ENCODE data around the gene CRYBG2. TPM values are rescaled to one million over a fixed set of nuclear protein-coding genes. Genes with fewer than 3 reads are reported as not detected.

CRYBG2 gene
- polyA plus RNA-seq, 3 donors: 0.52 TPM; not detected in 2

DNA sequence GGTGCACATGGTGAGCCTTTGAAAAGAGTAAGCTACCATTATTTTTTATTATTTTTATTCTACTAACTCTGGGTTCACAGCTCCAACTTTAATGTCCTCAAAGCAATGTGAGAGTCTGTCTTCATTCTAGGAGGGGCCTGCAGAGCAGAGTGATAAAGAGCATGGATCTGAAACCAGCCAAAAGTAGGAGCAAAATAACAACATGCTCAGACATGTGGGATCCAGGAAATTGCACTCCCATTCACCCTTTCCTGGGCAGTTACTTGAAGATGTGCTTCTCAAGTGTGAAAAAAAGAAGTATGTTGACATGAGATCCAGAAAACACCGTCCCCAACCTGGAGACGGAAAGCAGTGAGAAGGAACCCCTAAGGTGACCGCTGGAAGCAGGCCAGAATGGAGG, 48.0 kb upstream of the CRYBG2 start:
- H3K27ac ChIP-seq (ENCODE audit: low read depth in 1 of 2, low read length in 2 of 2): no peak overlapping the region
- H3K79me2 ChIP-seq (ENCODE audit: insufficient read depth, low read length): no peaks in the 10 kb centered on the region
- H3K9me3 ChIP-seq (replicated peaks in 1 of 2; ENCODE audit: control insufficient read depth in 1 of 2, insufficient read depth in 1 of 2, low read length in 2 of 2): no peaks in the 10 kb centered on the region
- Mint-ChIP-seq H3K27ac (no peak overlapping the region), H3K9me3 (peaks cover 0 to 7% (median 0%) of the 10 kb centered on the region in 7 donors), H3K4me3 (peak overlapping the region in 1 of 2 donors; percentile 8), H3K4me1 (no peaks in the 10 kb centered on the region), H3K27me3 (ENCODE audit: low read depth in 3 of 3) (peaks cover 23 to 33% (median 33%) of the 10 kb centered on the region in 3 donors), H3K36me3 (no peaks in the 10 kb centered on the region)
- H3K36me3 ChIP-seq (replicated peaks in 1 of 2; ENCODE audit: control insufficient read depth in 1 of 2, insufficient read depth in 2 of 2, low read length in 2 of 2): no peaks in the 10 kb centered on the region
- TF ChIP-seq, protein P1, sequence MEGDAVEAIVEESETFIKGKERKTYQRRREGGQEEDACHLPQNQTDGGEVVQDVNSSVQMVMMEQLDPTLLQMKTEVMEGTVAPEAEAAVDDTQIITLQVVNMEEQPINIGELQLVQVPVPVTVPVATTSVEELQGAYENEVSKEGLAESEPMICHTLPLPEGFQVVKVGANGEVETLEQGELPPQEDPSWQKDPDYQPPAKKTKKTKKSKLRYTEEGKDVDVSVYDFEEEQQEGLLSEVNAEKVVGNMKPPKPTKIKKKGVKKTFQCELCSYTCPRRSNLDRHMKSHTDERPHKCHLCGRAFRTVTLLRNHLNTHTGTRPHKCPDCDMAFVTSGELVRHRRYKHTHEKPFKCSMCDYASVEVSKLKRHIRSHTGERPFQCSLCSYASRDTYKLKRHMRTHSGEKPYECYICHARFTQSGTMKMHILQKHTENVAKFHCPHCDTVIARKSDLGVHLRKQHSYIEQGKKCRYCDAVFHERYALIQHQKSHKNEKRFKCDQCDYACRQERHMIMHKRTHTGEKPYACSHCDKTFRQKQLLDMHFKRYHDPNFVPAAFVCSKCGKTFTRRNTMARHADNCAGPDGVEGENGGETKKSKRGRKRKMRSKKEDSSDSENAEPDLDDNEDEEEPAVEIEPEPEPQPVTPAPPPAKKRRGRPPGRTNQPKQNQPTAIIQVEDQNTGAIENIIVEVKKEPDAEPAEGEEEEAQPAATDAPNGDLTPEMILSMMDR (IDR thresholded peaks at IDR 0.05): no peak
- intact Hi-C loops (cut with micrococcal nuclease): no loop called here
- no peak overlapping the region for H3K9ac ChIP-seq (ENCODE audit: insufficient read depth, low read length, poor library complexity, severe bottlenecking)
- no peaks in the 10 kb centered on the region for H3K4me1 ChIP-seq (ENCODE audit: control insufficient read depth in 1 of 2, insufficient read depth in 2 of 2, low read length in 2 of 2)
- peaks cover 3 to 16% of the 10 kb centered on the region in 2 donors for H3K27me3 ChIP-seq (ENCODE audit: control insufficient read depth in 2 of 2, insufficient read depth in 2 of 2, low read length in 2 of 2)
- no peaks in the 10 kb centered on the region for H4K20me1 ChIP-seq (ENCODE audit: insufficient read depth, low read length)
- 100% methylated on average over 2 of the region's 3 CpGs for WGBS (ENCODE audit: insufficient coverage)
- no peak overlapping the region for H3K4me2 ChIP-seq (replicated peaks; ENCODE audit: extremely low read depth, low read length, poor library complexity, severe bottlenecking)
- DNase-seq: no peak
- H3K4me3 ChIP-seq (replicated peaks in 1 of 3; ENCODE audit: low read depth in 2 of 3, low read length in 3 of 3): no peak overlapping the region
- no peak overlapping the region for H2AFZ ChIP-seq (ENCODE audit: insufficient read depth, low read depth, low read length, poor library complexity, severe bottlenecking)

DNA sequence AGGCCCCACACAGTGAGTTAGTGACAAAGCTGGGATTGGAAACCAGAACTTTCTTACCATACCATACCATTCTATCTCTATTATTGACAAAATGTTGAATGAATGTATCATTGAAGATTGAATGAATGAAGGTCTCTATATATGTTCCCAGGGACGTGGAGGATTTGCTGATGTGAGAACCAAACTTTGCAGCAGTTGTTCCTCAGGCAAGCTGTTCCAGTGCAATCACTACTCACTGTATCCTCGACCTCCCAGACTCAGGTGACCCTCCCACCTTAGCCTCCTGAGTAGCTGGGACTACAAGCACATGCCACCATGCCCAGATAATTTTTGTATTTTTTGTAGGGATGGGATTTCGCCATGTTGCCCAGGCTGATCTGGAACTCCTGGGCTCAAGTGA, 45.1 kb upstream of the CRYBG2 start:
- Mint-ChIP-seq H3K27me3 (ENCODE audit: low read depth in 3 of 3) (peaks cover 21 to 24% (median 23%) of the 10 kb centered on the region in 3 donors), H3K27ac (no peak overlapping the region), H3K4me3 (no peak overlapping the region), H3K9me3 (peaks cover 0 to 7% (median 0%) of the 10 kb centered on the region in 7 donors), H3K4me1 (no peaks in the 10 kb centered on the region), H3K36me3 (no peaks in the 10 kb centered on the region)
- H3K27me3 ChIP-seq (ENCODE audit: control insufficient read depth in 2 of 2, insufficient read depth in 2 of 2, low read length in 2 of 2): peaks cover 3 to 14% of the 10 kb centered on the region in 2 donors
- intact Hi-C loops (cut with micrococcal nuclease): no loop called here
- no peak overlapping the region for H2AFZ ChIP-seq (ENCODE audit: insufficient read depth, low read depth, low read length, poor library complexity, severe bottlenecking)
- H3K36me3 ChIP-seq (replicated peaks in 1 of 2; ENCODE audit: control insufficient read depth in 1 of 2, insufficient read depth in 2 of 2, low read length in 2 of 2): no peaks in the 10 kb centered on the region
- H4K20me1 ChIP-seq (ENCODE audit: insufficient read depth, low read length): no peaks in the 10 kb centered on the region
- TF ChIP-seq, protein P1 (IDR thresholded peaks at IDR 0.05): no peak
- no peak overlapping the region for H3K4me3 ChIP-seq (replicated peaks in 1 of 3; ENCODE audit: low read depth in 2 of 3, low read length in 3 of 3)
- no peak overlapping the region for H3K9ac ChIP-seq (ENCODE audit: insufficient read depth, low read length, poor library complexity, severe bottlenecking)
- no peak overlapping the region for H3K4me2 ChIP-seq (replicated peaks; ENCODE audit: extremely low read depth, low read length, poor library complexity, severe bottlenecking)
- no peaks in the 10 kb centered on the region for H3K79me2 ChIP-seq (ENCODE audit: insufficient read depth, low read length)
- WGBS (ENCODE audit: insufficient coverage): 73% methylated on average over 2 of the region's 3 CpGs
- DNase-seq: no peak
- no peak overlapping the region for H3K27ac ChIP-seq (ENCODE audit: low read depth in 1 of 2, low read length in 2 of 2)
- H3K9me3 ChIP-seq (replicated peaks in 1 of 2; ENCODE audit: control insufficient read depth in 1 of 2, insufficient read depth in 1 of 2, low read length in 2 of 2): no peaks in the 10 kb centered on the region
- H3K4me1 ChIP-seq (ENCODE audit: control insufficient read depth in 1 of 2, insufficient read depth in 2 of 2, low read length in 2 of 2): no peaks in the 10 kb centered on the region

All from CD14-positive monocyte (primary cell).